GM19463 (cell line): Measurements from ENCODE around the gene SLC22A17.

Source experiments
- ATAC-seq: cut with Tn5 transposase; IDR thresholded peaks from one replicate; pipeline ENCODE4 v1.9.1; 2021; ENCODE audit warnings: mild to moderate bottlenecking, moderate library complexity; ENCODE audit not compliant: unreplicated experiment

Gene SLC22A17

GRCh38 chr14:23382276-23382675 lies 29.6 kb upstream of the SLC22A17 start:
- no peak for ATAC-seq

DNA sequence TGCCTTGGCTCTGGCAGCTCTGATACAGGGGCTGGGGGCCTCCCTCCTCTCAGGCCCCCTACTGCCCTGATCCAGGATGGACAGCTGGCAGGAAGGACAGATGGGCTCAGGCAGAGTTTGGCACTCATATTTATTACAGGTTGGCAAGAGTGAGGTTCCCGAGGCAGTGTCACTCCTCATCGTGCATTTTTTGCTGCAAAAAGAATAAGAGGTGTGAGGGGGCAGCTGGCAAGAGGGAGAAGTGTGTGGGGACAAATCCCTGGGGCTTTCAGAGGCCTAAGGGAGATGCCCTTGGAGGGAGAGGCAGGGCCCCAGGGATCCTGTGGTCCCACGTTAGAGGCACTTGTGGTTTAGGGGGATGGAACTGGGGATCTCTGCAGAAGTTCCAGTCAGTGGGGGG lies 29.2 kb upstream of the SLC22A17 start:
- ATAC-seq: no peak

DNA sequence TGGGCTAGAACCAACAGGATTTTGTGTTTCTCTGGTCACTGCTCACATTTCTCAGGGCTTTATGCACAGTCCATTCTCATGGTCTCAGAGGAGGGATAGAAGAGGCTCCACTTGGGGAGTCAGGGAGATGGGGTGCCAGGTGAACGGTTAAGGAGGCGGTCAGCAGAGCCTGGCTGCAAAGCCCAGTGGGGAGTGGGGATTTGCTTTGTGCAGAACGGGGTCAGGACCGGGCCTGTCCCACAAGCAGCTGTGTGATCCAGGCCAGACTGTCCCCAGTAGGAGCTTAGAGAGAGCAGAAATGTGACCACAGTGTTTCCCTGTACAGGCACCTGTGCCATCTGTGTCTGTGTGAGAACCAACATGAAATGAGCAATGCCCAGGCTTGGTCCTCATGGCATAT lies 28.3 kb upstream of the SLC22A17 start:
- no peak for ATAC-seq

DNA sequence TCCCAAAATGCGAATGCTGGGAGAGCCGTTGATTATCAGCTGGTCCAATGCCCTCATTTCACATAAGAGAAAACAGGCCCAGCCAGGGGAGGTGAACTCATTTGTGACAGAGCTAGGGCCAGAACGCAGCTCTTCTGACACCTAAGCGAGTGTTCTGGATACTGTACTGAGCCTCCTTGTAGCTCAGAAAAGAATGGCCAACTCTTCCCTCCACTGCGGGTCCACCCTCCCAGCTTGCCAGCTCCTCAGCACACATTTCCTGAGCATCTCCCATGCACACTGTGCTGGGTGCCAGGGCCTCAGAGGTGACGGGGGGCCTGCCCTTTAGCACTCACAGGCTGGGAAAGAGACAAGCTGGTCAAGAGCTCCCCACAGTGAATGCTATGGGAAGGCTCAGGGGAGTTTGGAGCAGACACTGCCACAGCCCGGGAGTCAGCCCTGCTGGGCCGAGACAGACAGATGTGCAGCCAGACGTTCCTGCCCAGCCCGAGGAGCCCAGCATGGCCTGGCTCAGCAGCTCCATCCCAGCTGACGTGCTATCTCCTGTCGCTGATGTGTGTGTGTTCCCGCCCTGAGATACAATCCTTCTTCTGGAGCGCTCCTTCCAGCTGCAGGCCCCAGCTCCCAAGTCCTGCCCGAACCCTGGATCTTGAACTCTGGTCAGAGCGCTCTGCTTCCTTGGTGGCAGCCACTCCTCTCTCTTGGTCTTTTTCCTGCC lies 27.7 kb upstream of the SLC22A17 start:
- ATAC-seq: no peak

- ATAC-seq: no peak
Observed at GRCh38 chr14:23379366-23380196, 26.9 kb upstream of the SLC22A17 start.

- ATAC-seq: no peak
Observed at GRCh38 chr14:23378612-23379220, 26.0 kb upstream of the SLC22A17 start.

DNA sequence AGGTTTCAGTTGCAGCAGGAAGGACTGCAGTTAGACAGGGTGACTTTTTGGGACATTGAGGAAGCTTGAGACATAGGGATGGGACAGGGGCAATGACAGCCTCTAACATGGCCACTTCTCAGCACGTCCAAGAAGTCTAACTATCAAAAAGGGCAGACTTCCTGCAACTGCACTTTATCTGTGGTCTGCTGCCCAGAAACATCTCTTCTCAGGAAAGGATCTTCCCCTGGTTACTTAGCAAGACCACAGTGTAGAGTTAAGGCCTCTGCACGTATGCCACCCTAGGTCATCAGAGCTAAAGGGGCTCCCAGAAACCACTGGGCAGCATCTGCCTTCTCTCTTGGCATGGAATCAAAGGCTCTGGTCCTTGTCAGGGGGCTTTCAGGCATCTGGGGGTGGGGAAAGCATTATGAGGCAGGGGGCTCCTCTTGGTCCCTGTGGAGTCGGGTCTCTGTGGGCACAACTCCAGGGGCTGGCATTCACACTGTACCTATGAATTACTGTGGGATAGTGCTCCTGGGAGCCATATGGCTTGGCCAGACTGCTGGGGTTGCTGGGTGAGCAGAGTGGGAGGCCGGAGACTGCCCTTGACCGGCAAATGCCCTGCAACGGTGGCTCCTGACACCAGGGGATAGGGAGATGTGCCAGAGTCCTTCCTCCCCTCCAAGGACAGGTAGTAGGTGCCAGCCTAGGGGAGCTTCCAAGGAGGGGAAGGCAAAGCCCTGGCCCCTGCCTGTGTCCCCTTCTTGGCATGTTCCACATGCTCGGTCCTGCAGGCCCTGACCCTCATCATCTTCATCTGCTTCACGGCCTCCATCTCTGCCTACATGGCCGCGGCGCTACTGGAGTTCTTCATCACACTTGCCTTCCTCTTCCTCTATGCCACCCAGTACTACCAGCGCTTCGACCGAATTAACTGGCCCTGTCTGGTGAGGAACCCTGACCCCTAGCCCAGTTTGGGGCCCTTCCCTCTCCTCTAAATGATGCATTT lies 25.2 kb upstream of the SLC22A17 start:
- no peak for ATAC-seq

DNA sequence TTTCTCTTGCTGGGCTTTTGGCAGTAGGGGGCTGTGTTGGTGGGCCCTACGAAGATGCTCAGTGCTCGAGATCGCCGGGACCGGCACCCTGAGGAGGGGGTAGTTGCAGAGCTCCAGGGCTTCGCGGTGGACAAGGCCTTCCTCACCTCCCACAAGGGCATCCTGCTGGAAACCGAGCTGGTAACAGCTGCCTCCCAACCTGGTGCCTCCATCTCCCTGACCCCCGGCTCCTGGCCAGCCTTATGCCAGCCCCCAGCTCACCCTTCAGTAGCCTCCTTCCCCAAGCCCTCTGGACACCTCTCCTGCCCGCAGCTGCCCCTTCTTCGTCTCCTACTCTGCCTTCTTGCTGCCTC lies 24.5 kb upstream of the SLC22A17 start:
- ATAC-seq: no peak

DNA sequence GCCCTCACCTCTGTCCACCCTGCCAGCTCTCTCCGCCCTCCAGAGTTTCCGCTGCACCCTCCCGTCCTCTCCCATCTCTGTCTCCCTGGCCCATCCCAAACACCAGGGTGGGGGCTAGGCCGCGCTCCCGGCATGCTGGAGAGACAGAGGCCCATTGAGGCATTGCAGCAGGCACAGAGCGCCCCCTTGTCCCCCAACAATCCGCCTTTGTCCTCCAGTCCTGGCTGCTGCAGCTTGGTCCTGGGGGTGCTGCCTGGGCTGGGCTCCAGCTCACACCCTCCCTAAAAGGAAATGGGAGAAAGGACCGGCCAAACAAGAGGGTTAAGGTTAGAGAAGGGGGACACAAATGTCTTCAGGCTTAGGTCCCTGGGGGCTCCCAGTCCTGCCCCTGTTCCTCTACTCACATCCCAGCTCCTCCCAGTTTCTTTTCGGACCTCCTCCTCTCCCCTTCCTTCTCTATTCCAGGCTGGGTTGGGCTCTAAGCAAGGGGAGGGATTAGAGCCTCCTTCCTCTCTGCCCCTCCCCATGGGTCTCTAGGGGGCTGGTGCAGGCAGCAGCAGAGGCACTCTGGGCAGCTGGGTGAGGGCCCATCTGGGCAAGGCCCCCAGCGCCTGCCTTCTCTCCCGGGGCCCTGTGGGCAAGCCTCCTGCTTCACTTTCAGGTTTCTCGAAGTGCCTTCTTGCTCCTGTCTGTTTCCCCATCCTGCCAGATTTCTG lies 24.0 kb upstream of the SLC22A17 start, which contains the start of gene CMTM5:
Gene CMTM5, plus strand, starts transcription at position 565 of the 716 bp plus-strand sequence. CDS start 206 bp downstream, outside the sequence.
- no peak for ATAC-seq

DNA sequence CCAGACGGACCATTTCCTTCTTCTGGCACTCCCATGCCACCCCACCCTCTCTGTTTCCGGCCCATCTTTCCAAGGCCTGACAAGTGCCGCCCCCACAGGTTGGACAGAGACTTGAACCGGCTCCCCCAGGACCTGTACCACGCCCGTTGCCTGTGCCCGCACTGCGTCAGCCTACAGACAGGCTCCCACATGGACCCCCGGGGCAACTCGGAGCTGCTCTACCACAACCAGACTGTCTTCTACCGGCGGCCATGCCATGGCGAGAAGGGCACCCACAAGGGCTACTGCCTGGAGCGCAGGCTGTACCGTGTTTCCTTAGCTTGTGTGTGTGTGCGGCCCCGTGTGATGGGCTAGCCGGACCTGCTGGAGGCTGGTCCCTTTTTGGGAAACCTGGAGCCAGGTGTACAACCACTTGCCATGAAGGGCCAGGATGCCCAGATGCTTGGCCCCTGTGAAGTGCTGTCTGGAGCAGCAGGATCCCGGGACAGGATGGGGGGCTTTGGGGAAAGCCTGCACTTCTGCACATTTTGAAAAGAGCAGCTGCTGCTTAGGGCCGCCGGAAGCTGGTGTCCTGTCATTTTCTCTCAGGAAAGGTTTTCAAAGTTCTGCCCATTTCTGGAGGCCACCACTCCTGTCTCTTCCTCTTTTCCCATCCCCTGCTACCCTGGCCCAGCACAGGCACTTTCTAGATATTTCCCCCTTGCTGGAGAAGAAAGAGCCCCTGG lies 23.0 kb upstream of the SLC22A17 start:
- ATAC-seq: no peak

- no peak for ATAC-seq
Observed at GRCh38 chr14:23373041-23373440, 20.4 kb upstream of the SLC22A17 start.

- ATAC-seq: no peak
Observed at GRCh38 chr14:23372509-23372908, 19.8 kb upstream of the SLC22A17 start, which contains the start of gene IL25. IL25 (plus strand) TSS chr14:23372809.

DNA sequence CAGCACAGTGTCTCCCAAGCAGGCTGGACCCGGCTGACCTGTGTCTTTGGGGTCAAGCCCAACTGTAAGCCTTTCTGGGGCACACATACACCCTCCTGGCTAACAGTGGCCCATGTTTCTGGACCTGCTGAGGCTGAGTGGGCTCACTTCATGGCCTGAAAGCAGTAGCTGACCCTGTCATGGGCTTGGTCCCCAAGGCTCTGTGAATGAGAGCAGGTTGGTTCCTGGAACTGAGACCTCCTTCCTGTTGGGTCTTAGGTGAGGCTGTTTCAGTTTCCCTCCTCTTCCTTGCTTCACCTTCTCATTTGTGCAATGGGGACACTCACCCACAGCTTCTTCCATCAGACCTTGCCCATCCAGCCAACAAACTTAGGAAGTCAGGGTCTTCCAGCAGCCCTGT lies 19.2 kb upstream of the SLC22A17 start:
- no peak for ATAC-seq

- no peak for ATAC-seq
Observed at GRCh38 chr14:23370221-23370620, 17.5 kb upstream of the SLC22A17 start.

DNA sequence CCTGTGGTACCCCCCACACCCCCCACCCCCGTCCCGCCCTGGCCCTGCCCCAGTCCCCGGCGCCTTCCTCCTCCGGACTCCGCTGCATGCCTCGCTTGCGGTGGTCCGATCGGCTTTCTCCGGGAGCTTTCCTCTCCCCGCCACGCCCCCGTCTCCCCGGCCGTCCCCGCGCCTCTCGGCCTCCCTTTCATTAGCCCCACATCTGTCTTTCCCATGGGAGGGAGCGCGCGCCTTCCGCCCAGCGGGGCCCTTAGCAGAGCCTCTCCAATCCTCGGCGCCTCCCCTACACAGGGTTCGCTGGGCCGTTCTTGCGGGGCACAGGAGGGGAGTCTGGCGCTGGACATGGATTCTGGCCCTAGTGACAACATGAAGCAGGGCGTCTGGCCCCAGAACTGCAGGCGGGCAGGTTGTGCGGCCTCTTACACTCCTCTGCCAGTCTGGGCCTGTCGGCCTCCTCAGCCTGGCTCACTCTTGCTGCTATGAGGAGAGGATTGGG lies 13.8 kb upstream of the SLC22A17 start:
- ATAC-seq: no peak

- ATAC-seq: no peak
Observed at GRCh38 chr14:23365732-23366425, 13.2 kb upstream of the SLC22A17 start.

- no peak for ATAC-seq
Observed at GRCh38 chr14:23365036-23365731, 12.5 kb upstream of the SLC22A17 start, which contains the start of gene EFS. EFS (minus strand) TSS chr14:23365172; CDS start chr14:23365025, 147 bp downstream.
